HL-60 (cell line): Measurements from ENCODE around the gene DRC7.

ENCODE experiments used
- POLR2AphosphoS5 ChIP-seq: IDR thresholded peaks from 2 replicates; pipeline ENCODE4 v1.6.1; 2012; ENCODE audit warnings: low read depth
- TF ChIP-seq, protein P1 (sequence below): IDR thresholded peaks from 2 replicates; pipeline ENCODE4 v1.6.1; 2012; ENCODE audit warnings: low read depth; ENCODE audit not compliant: insufficient replicate concordance
- TF ChIP-seq, protein P2 (sequence below): IDR thresholded peaks from one replicate; pipeline ENCODE4 v1.5.1; 2011; ENCODE audit warnings: low read length, control low read depth, inconsistent platforms; ENCODE audit not compliant: insufficient read depth

DNA sequence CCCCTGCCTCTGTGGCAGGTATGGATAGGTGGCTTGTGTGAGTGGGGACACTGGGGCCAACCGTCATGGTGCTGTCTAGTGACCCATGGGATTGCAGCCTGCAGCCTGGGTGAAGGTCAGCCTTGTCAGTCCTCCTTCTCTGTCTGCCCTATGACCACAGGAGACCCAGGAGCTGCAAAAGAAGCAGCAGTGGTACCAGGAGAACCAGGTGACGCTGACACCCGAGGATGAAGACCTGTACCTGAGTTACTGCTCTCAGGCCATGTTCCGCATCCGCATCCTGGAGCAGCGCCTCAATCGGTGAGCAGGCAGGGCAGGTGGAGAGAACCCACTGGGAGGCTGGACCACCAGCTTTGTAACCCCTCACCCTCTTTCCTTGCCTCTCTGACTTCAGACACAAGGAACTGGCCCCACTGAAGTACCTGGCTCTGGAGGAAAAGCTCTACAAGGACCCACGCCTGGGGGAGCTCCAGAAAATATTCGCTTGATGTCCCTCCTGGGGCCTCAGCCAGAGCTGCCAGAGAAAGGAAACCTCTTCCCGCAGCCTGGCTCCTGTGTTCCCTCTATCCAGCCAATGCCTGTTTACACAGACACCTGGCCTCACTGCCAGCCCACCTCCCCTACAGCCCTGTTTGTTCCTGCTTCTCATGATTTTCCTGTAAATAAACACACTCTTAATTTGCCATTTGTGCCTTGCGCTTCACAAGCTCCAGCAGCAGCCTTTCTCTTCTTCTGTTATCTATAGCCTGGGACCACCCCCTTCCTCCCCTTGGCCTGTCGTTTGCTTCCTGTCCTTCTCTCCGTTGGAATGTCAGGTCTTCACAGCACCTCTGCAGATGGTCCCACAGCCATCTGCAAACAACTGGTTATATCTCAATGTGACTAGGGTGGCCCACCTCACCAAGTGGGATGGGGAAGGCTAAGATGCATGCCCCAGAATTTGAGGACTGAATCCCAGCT lies 36.4 kb downstream of the DRC7 start:
- TF ChIP-seq, protein P1, sequence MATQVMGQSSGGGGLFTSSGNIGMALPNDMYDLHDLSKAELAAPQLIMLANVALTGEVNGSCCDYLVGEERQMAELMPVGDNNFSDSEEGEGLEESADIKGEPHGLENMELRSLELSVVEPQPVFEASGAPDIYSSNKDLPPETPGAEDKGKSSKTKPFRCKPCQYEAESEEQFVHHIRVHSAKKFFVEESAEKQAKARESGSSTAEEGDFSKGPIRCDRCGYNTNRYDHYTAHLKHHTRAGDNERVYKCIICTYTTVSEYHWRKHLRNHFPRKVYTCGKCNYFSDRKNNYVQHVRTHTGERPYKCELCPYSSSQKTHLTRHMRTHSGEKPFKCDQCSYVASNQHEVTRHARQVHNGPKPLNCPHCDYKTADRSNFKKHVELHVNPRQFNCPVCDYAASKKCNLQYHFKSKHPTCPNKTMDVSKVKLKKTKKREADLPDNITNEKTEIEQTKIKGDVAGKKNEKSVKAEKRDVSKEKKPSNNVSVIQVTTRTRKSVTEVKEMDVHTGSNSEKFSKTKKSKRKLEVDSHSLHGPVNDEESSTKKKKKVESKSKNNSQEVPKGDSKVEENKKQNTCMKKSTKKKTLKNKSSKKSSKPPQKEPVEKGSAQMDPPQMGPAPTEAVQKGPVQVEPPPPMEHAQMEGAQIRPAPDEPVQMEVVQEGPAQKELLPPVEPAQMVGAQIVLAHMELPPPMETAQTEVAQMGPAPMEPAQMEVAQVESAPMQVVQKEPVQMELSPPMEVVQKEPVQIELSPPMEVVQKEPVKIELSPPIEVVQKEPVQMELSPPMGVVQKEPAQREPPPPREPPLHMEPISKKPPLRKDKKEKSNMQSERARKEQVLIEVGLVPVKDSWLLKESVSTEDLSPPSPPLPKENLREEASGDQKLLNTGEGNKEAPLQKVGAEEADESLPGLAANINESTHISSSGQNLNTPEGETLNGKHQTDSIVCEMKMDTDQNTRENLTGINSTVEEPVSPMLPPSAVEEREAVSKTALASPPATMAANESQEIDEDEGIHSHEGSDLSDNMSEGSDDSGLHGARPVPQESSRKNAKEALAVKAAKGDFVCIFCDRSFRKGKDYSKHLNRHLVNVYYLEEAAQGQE: no peak
- TF ChIP-seq, protein P2, sequence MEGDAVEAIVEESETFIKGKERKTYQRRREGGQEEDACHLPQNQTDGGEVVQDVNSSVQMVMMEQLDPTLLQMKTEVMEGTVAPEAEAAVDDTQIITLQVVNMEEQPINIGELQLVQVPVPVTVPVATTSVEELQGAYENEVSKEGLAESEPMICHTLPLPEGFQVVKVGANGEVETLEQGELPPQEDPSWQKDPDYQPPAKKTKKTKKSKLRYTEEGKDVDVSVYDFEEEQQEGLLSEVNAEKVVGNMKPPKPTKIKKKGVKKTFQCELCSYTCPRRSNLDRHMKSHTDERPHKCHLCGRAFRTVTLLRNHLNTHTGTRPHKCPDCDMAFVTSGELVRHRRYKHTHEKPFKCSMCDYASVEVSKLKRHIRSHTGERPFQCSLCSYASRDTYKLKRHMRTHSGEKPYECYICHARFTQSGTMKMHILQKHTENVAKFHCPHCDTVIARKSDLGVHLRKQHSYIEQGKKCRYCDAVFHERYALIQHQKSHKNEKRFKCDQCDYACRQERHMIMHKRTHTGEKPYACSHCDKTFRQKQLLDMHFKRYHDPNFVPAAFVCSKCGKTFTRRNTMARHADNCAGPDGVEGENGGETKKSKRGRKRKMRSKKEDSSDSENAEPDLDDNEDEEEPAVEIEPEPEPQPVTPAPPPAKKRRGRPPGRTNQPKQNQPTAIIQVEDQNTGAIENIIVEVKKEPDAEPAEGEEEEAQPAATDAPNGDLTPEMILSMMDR: no peak
- TF ChIP-seq POLR2AphosphoS5: no peak
